HG03025 (cell line): ENCODE data around the gene SPTBN1.

Experiments used
- ATAC-seq: cut with Tn5 transposase; IDR thresholded peaks from one replicate; pipeline ENCODE4 v1.9.1; 2021; ENCODE audit warnings: mild to moderate bottlenecking, moderate library complexity; ENCODE audit not compliant: unreplicated experiment, low FRiP score

SPTBN1 gene

DNA sequence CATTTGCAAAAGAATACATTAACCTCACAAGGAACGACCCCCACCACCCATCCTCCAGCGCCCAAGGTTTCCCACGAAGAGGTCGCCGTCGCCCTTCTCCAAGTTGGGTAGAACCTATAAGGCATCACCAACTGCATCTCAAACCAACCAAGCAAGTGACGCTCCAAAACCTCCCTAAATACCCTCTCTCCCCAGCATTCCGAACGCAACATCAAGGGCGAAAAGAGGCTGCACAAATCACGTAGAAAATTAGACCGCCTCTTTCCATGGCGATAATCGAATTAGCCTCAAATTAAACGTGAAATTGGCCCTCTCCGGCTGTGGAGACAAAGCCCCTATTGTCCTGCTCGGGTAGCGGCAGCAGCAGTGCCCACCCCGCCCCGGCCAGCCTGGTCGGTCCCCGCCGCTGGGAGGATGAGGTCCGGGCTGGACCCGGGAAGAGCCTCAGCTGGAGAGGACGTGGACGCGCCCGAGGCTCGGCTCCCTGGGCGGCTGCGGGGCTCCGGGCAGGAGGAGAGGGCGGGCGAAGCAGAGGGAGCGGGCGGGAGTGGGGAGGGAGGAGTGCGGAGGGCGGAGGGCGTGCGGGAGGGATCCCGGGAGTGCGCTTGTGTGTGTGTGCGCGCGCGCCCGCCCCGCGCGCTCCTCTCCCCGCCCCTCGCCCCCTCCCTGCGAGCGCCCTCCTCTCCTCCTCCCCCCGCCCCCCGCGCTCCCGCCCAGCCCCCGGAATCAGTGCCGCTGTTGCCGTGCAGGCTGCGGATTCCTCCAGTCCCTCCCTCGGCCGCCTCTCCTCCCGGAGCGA lies at the start of gene SPTBN1:
TSS of gene SPTBN1 (plus strand) at position 765 of the 799 bp plus-strand sequence. CDS start 70,092 bp downstream, outside the sequence.
- ATAC-seq: no peak

DNA sequence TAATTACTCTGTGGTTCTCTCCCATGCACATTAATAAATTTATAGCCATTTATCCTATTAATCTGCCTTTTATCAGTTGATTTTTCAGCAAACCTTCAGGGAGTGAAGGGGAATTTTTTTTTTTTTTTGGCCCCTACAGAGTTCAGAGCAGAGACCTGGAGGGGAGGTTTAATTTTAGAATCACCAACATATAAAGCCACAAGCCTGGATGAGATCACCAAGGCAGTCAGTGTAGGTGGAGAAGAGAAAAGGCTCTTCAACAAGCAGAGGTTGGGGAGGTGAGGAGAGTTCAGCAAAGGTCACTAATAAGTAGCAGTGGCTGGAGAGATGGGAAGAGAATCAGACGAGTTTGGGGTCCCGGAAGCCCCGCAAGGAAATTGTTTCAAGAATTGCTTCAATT lies 48.4 kb upstream of the SPTBN1 start:
- ATAC-seq: no peak

DNA sequence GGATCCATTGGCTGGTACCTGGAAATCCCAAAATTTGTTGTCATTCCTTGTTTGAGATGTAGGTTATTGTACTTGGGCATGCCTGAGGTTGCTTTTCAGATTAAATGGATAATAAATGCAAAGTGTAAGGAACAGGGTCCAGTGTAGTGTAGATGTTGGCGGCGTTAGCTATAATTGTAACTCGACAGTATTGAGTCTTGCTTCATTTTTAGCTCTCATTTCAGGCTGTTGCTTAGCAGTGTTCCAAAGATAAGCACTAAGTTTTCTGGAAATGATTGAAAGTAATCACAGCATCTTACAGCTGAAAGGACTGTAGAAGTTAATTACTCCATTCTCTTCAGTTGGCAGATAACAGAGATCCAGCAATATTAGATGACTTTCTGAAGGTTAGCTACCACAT lies 47.8 kb upstream of the SPTBN1 start:
- ATAC-seq: no peak

- no peak for ATAC-seq
These were observed 46.4 kb upstream of the SPTBN1 start for GRCh38 chr2:54409752-54410151.

- ATAC-seq: no peak
These were observed 44.2 kb upstream of the SPTBN1 start for GRCh38 chr2:54411801-54412354.

DNA sequence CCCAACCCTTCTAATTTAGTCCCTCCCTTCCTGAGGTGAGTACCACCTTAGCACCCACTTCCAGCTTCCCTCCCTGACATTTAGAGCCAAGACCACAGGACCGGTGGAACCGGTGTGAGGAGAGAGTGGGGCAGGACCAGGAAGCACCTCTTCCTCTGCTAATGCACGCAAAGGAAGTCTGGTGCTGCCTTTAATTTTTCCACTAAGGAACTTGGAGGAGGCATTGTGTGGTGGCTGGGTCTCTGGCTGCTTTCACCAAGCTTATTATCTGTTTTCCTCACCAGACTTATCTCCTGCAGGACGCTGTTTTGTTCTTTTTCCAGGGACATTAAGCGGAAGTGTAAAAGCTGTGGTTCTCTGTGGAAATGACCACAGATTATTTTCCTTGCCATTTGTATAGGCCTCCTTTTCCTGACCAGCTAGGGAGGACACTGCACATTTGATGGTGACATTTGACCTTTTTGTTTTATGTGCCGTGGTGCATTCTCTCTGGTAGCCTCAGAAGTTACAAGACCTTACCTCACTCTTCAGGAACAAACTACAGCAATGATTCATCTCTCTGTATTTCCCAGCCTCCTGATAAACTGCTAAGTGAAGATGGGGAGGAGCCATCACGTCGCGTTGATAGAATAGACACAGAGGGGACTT lies 39.8 kb upstream of the SPTBN1 start:
- no peak for ATAC-seq

- ATAC-seq: no peak
These were observed 39.2 kb upstream of the SPTBN1 start for GRCh38 chr2:54416938-54417337.

GRCh38 chr2:54417577-54417976 lies 38.5 kb upstream of the SPTBN1 start:
- no peak for ATAC-seq

- ATAC-seq: no peak
These were observed 36.7 kb upstream of the SPTBN1 start for GRCh38 chr2:54419388-54419787.

DNA sequence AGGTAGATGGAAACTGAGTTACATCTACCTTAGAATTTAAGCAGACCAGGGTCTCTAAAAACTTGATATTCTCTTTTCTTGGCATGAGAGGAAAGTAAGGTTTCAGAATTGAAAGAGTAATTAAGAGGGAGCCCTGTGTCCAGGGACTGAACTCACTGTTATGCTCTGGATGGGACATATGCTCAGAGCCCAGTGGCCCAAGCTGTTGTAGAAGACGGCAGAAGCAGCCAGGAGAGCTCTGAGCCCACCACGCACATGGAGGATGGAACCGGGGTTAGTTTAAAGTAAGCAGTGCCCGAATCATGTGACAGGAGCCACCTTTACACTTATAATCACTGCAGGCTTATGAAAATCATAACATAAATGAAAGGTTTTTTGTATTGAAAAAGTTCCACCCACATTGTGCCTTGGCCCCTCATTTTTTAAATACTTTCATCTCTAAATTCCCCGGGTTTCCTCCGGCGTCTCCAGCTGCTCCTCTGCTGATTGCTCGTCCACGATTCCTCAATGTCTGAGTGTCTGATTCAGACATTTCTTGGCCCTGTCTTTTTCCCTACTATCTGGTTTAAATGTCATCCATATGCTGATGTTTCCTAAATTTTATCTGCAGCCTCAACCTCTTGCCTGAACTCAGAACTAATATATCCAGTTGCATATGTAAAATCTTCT lies 36.1 kb upstream of the SPTBN1 start:
- ATAC-seq: no peak

DNA sequence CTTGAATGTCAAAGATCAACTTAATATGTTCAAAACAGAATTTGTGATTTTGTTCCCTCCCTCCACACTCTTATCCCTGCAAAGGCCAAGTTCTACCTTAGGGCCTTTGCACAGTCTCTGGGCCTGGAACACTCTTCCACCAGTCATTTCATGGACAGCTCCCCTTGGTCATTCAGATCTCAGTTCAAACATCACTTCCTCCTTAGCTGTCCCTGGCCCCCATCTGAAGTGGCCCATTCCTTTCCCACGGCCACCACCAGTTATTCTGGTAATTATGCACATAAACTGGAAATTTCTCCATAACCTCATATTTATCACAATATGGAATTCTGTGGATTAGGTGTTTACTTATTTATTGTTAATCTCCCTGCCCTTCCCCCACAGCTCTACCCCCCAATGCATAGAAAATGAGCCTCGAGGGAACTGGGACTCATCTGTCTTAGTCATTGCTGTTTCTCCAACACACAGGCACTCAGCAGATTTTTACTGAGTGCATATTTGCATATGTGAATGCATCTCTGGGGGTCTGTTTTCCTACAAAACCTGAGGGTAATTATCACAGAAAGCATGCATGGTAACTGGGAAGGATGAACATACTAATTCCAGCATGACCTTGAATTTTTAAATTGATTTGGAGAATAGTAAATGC lies 35.5 kb upstream of the SPTBN1 start:
- ATAC-seq: no peak

DNA sequence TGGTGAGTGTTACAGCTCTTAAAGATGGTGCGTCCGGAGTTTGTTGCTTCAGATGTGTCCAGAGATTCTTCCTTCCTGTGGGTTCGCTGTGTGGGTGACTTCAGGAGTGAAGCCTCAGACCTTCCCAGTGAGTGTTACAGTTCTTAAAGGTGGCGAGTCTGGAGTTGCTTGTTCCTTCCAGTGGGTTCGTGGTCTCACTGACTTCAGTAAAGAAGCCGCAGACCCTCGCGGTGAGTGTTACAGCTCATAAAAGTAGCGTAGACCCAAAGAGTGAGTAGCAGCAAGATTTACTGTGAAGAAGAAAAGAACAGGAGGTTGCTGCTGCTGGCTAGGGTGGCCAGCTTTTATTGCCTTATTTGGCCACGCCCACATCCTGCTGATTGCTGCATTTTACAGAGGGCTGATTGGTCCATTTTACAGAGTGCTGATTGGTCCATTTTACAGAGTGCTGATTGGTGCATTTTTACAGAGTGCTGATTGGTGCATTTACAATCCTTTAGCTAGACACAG lies 34.0 kb upstream of the SPTBN1 start:
- no peak for ATAC-seq

GRCh38 chr2:54423213-54423612 lies 32.9 kb upstream of the SPTBN1 start:
- no peak for ATAC-seq

- ATAC-seq: no peak
These were observed 31.5 kb upstream of the SPTBN1 start for GRCh38 chr2:54424555-54425163.

DNA sequence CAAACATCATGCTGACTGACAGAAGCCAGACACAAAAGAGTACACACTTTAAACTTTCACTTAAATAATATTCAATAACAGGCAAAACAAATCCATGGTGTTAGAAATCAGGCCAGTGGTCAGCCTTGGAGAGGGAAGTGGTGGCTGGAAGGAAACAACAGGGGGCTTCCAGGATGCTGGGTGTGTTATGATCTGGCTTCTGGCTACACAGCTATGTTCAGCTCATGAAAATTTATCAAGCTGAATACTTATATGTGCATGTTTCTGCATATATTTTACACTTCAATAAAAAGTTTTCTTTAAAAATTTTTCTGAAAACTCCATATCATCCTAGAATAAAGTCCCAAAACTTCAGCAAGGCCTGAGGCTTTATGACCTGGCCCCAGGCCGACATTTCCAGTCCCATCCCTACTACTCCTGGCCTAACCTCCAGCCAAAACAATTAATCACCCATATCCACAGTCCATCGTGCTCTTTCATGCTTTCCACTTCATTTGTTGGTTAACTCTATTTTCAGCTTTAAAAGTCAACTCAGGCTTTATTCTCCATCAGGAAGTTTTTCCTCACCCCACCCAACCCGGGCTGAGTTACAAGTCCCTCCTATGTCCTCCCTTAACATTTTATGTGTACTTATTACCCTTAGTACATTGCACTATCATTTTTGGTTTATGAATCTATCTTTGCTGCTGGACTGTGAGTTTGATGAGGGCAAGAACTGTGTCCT lies 27.9 kb upstream of the SPTBN1 start:
- ATAC-seq: no peak

GRCh38 chr2:54429054-54429453 lies 27.1 kb upstream of the SPTBN1 start:
- ATAC-seq: no peak

GRCh38 chr2:54429811-54430551 lies 26.1 kb upstream of the SPTBN1 start:
- ATAC-seq: no peak

- no peak for ATAC-seq
These were observed 25.5 kb upstream of the SPTBN1 start for GRCh38 chr2:54430649-54431048.
